BLaER1 treated with 17β-estradiol and CSF1 and Interleukin-3, amounts not matched to agents 10 nM and 100 nM (cell line): ENCODE results near the gene LHFPL4.
"Not testable (repeated sequence)": the region's sequence is repeated elsewhere in the genome, so short reads cannot be mapped to it uniquely, and the experiment has no call there.

Experiments used
- H3K27ac ChIP-seq, 11 experiments: shearing (Covaris generic); formaldehyde crosslinking; 2 replicates each; pipeline ENCODE4 v1.8.1; 2022
- H3K27me3 ChIP-seq, 11 experiments: shearing (Covaris generic); formaldehyde crosslinking; 2 replicates each; pipeline ENCODE4 v1.8.1; 2022
- H3K36me3 ChIP-seq, 11 experiments: shearing (Covaris generic); formaldehyde crosslinking; 2 replicates each; pipeline ENCODE4 v1.8.1; 2022
- H3K4me1 ChIP-seq, 10 experiments: shearing (Covaris generic); formaldehyde crosslinking; 2 replicates each; pipeline ENCODE4 v1.8.1; 2022
- H3K4me2 ChIP-seq, 11 experiments: shearing (Covaris generic); formaldehyde crosslinking; 2 replicates each; pipeline ENCODE4 v1.8.1; 2022
- H3K4me3 ChIP-seq, 10 experiments: shearing (Covaris generic); formaldehyde crosslinking; 2 replicates each; pipeline ENCODE4 v1.8.1; 2022
- H3K9ac ChIP-seq, 11 experiments: shearing (Covaris generic); formaldehyde crosslinking; 2 replicates each; pipeline ENCODE4 v1.8.1; 2022
- H3K9me3 ChIP-seq, 11 experiments: shearing (Covaris generic); formaldehyde crosslinking; replicated peaks in 1 of 11; 2 replicates each; pipeline ENCODE4 v1.8.1; 2022
- H4K20me1 ChIP-seq, 11 experiments: shearing (Covaris generic); formaldehyde crosslinking; 2 replicates each; pipeline ENCODE4 v1.8.1; 2022
- Cebpa-rat ChIP-seq, 11 experiments: shearing (Covaris generic); IDR thresholded peaks; 2 replicates each; pipeline ENCODE4 v1.8.1; 2022

Gene LHFPL4

DNA sequence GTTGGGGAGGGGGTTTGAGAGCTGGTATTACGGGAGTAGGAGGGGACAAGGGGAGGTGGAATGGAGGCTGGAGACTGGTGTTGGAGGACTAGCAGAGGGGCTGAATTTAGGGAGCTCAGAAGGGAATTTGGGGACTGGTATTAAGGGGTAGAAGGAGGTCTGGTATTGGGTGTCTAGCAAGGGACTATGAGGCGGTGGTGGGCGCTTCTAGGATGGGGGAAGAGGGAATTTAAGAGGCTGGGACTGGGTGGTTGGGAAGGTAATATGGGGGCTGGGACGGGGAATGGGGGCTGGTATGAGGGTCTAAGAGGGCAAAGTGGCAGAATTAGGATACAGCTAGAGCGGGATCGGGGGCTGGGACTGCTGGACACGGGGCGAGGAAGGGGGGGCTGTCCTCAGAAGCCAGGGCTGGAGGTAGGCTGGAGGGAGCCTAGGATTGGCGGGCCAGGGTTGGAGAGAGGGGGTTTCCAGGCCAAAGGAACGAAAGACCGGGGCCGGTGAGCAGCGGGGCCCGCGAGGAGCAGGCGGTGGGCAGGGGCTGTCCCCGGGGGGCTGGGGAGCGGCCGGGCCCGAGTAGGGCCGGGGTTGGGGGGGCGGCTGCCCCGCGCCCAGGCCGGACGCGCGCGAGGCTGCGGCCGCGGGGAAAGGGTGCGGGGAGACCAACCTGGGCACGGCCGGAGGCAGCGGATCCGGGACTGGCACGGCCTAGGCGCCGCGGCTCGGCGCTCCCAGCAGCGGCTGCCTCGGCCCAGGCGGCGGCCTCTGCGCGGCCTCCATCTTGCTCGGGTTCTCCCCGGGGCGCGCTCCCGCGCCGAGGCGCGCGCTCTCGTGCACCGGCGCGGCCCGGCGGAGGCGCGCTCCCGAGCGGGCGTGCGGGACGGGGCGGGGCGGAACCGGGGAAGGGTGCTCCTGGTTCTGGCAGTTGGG lies at the start of gene LHFPL4:
TSS of gene LHFPL4 (minus strand) at position 802 of the 927 bp plus-strand sequence. CDS start 1,143 bp downstream, outside the sequence.
- Histone ChIP-seq H4K20me1 (no peaks in the 10 kb centered on the region), H3K4me2 (no peak within 1 kb of the TSS), H3K9me3 (peaks cover 0 to 8% (median 6%) of the 10 kb centered on the region in 11 experiments; a peak in 9 of 22 replicates), H3K4me3 (no peak within 1 kb of the TSS), H3K27me3 (no peaks in the 10 kb centered on the region), H3K27ac (no peak within 1 kb of the TSS), H3K9ac (no peak within 1 kb of the TSS), H3K4me1 (no peaks in the 10 kb centered on the region), H3K36me3 (no peaks in the 10 kb centered on the region)
- TF ChIP-seq Cebpa-rat (IDR thresholded peaks at IDR 0.05): no peak

DNA sequence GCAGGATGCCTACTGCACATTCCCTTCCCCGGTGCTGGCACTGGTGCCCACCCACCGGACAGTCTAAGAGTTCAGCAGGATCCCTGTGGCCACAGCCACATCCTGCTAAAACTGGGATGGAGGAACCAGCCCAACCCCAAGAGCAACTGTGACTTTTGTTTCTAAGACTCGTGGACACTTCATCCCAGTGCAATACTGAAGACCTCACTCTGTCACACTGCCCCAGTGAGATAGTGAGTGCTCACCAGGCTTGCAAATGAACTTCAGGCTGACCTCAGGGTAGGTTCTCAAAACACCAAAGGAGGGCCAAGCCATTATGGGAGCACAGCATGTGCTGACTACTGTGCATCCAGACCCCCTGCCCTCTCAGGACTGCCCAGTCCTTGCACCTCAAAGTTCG lies 49.0 kb upstream of the LHFPL4 start:
- no peak overlapping the region for H3K27ac ChIP-seq
- H3K4me3 ChIP-seq: no peak overlapping the region
- TF ChIP-seq Cebpa-rat (IDR thresholded peaks at IDR 0.05): no peak
- no peaks in the 10 kb centered on the region for H3K27me3 ChIP-seq
- no peak overlapping the region for H3K4me2 ChIP-seq
- H3K9ac ChIP-seq: no peak overlapping the region
- peaks cover 30 to 62% (median 45%) of the 10 kb centered on the region in 11 experiments for H3K9me3 ChIP-seq
- no peaks in the 10 kb centered on the region for H4K20me1 ChIP-seq
- H3K36me3 ChIP-seq: 0 out of 22 replicates have a peak, but pooled peaks cover 0 to 4% (median 0%) of the 10 kb centered on the region in 11 experiments
- no peaks in the 10 kb centered on the region for H3K4me1 ChIP-seq

DNA sequence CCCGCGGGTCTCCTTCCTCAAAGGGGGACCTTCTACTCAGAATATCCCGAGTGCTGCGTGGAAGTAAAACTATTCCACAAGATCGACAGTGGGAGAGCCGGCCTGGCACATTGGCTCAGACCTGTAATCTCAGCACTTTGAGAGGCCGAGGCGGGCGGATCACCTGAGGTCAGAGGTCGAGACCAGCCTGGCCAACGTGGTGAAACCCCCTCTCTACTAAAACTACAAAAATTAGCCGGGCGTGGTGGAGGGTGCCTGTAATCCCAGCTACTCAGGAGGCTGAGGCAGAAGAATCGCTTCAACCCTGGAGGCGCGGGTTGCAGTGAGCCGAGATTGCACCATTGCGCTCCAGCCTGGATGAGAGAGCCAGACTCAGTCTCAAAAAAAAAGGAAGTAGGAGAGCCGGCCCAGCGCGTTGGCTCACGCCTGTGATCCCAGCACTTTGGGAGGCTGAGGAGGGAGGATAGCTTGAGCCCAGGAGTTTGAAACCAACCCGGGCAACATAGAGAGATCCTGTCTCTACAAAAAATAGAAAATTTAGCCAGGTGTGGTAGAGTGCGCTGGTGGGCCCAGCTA lies 47.5 kb upstream of the LHFPL4 start:
- not testable (repeated sequence) for H3K27me3 ChIP-seq, H3K4me1 ChIP-seq, H3K4me2 ChIP-seq, H3K27ac ChIP-seq, H3K4me3 ChIP-seq, H4K20me1 ChIP-seq, H3K9ac ChIP-seq, H3K36me3 ChIP-seq
- H3K9me3 ChIP-seq: peaks cover 22 to 51% (median 33%) of the 10 kb centered on the region in 11 experiments

DNA sequence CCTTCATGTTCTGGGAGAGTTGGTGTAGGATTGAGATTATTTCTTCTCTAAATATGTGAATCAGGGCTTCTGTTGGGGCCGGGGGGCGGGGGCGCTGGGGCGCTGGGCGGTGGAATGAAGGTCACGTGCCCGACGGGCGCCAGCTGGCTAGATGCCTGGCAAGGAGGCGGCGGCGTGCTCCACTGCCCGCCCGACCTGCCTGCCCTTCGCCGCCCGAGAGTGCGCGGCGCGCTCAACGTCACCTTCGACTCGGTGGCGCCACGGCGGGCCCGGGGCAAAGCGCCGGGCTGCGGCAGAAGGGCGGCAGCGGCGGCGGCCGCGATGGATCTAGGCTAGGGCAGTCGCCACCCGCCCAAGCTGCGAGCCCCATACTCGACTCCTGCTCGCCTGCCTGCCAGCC lies 47.0 kb upstream of the LHFPL4 start:
- Histone ChIP-seq H3K4me1 (no peaks in the 10 kb centered on the region), H3K27ac (no peak overlapping the region), H3K27me3 (no peaks in the 10 kb centered on the region), H3K9ac (no peak overlapping the region), H3K4me3 (no peak overlapping the region), H3K4me2 (no peak overlapping the region), H3K9me3 (peaks cover 17 to 46% (median 28%) of the 10 kb centered on the region in 11 experiments), H4K20me1 (no peaks in the 10 kb centered on the region), H3K36me3 (0 out of 22 replicates have a peak, but pooled peaks cover 0 to 2% (median 0%) of the 10 kb centered on the region in 11 experiments)
- no peak for TF ChIP-seq Cebpa-rat (IDR thresholded peaks at IDR 0.05)

DNA sequence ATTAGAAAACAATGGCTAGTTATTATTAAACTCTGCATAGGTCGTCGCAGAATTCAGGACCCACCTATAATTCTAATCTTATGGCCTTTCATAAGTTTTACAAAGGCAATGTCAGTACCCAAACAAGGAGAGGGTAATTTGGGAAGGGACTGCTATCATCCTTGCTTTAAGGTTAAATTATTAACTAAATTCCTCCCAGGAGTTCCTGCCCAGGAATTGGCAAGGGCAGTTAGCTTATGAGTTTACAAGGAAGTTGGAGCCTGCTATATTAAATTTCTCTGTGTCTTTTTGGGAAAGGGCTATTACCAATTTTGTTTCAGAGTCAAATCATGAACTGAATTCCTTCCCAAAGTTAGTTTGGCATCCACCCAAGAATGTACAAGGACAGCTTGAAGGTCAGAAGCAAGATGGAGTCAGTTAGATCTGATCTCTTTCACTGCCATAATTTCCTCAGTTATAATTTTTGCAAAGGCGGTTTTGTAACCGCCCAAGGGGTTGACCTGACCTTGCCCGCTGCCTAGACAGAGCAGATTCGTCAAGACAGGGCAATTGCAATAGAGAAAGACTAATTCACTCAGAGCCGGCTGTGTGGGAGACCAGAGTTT lies 45.3 kb upstream of the LHFPL4 start:
- Histone ChIP-seq H3K4me2 (no peak overlapping the region), H3K4me3 (no peak overlapping the region), H3K36me3 (no peaks in the 10 kb centered on the region), H4K20me1 (no peaks in the 10 kb centered on the region), H3K27ac (no peak overlapping the region), H3K4me1 (no peaks in the 10 kb centered on the region), H3K9me3 (peaks cover 4 to 31% (median 12%) of the 10 kb centered on the region in 11 experiments; a peak in 15 of 22 replicates), H3K9ac (no peak overlapping the region), H3K27me3 (no peaks in the 10 kb centered on the region)
- TF ChIP-seq Cebpa-rat (IDR thresholded peaks at IDR 0.05): no peak

DNA sequence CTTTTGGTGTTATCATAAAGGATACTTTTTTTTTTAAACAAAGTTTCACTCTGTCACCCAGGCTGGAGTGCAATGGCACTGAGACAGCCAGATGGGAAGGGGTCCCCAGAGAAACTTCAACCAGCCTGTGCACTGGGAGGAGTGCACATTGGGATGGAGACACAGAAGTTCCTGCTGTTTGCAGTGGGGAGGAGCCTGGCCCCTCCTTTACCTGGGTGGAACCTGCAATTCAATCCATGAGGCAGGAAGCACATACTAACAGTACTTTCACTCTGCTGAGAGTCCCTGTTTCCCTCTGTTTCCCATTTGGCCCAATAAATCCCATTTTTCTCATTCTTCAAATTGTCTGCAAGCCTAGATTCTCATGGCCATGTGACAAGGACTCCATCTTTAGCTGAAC lies 42.3 kb upstream of the LHFPL4 start:
- Histone ChIP-seq H3K9ac (no peak overlapping the region), H3K4me3 (no peak overlapping the region), H4K20me1 (no peaks in the 10 kb centered on the region), H3K27ac (no peak overlapping the region), H3K4me2 (no peak overlapping the region), H3K36me3 (no peaks in the 10 kb centered on the region), H3K9me3 (peaks cover 3 to 27% (median 12%) of the 10 kb centered on the region in 11 experiments; a peak in 15 of 22 replicates), H3K4me1 (no peaks in the 10 kb centered on the region), H3K27me3 (no peaks in the 10 kb centered on the region)
- TF ChIP-seq Cebpa-rat (IDR thresholded peaks at IDR 0.05): no peak

DNA sequence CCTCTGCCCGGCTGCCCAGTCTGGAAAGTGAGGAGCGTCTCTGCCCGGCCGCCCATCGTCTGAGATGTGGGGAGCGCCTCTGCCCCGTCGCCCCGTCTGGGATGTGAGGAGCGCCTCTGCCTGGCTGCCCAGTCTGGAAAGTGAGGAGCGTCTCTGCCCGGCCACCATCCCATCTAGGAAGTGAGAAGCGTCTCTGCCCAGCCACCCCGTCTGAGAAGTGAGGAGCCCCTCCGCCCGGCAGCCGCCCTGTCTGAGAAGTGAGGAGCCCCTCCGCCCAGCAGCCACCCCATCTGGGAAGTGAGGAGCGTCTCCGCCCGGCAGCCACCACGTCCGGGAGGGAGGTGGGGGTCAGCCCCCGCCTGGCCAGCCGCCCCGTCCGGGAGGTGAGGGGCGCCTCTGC lies 38.2 kb upstream of the LHFPL4 start:
- H3K27ac ChIP-seq, H3K9ac ChIP-seq, H3K4me1 ChIP-seq, H3K36me3 ChIP-seq, H3K27me3 ChIP-seq, H4K20me1 ChIP-seq, H3K4me3 ChIP-seq, H3K4me2 ChIP-seq: not testable (repeated sequence)
- peaks cover 0 to 16% (median 6%) of the 10 kb centered on the region in 11 experiments; a peak in 7 of 22 replicates for H3K9me3 ChIP-seq

DNA sequence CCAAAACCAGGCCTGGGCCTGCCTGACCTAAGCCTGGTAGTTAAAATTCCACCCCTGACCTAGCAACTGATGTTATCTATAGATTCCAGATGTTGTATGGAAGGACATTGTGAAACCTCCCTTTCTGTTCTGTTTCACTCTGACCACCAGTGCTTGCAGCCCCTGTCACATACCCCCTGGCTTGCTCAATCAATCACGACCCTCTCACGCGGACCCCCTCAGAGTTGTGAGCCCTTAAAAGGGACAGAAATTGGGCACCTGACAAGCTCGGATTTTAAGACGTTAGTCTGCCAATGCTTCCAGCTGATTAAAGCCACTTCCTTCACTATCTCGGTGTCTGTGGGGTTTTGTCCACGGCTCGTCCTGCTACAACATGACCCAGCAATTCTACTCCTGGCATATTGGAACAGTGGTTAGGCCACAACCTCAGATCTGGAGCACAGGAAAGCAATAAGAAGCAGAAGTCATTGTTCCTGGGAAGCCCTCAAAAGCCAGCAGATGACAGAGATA lies 36.7 kb upstream of the LHFPL4 start:
- no peak for TF ChIP-seq Cebpa-rat (IDR thresholded peaks at IDR 0.05)
- no peak overlapping the region for H3K9ac ChIP-seq

DNA sequence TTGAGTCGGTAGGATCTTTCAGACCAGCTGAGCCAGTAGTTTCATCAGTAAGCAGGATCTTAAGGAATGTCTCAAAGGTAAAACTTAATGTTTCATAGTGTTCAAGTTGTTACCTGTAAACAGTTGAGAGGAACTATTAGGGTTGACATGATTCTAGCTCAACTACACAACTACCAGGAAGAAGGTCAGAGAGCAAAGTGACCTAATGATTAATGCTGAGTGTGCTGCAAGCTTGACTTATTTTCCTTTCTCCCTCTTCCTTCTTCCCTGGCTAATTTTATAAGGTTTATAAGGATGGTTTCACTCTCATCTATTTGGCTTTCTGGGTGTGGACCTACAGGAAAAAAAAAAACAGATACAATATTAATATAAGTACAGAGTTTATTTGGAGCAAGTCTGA lies 30.2 kb upstream of the LHFPL4 start:
- H3K4me1 ChIP-seq: no peaks in the 10 kb centered on the region

More for the DNA sequence above, 36.7 kb upstream of the LHFPL4 start:
- Histone ChIP-seq H4K20me1 (no peaks in the 10 kb centered on the region), H3K4me1 (0 out of 20 replicates have a peak, but pooled peaks cover 0 to 3% (median 0%) of the 10 kb centered on the region in 10 experiments), H3K36me3 (no peaks in the 10 kb centered on the region), H3K27ac (no peak overlapping the region), H3K4me3 (no peak overlapping the region), H3K9me3 (peaks cover 0 to 16% (median 6%) of the 10 kb centered on the region in 11 experiments; a peak in 7 of 22 replicates), H3K27me3 (no peaks in the 10 kb centered on the region), H3K4me2 (peak overlapping the region in 1 of 11 experiments; percentile 19; a peak in 1 of 22 replicates)

More for the DNA sequence above, 30.2 kb upstream of the LHFPL4 start:
- no peak for TF ChIP-seq Cebpa-rat (IDR thresholded peaks at IDR 0.05)
- H3K4me2 ChIP-seq: no peak overlapping the region
- peaks cover 5 to 13% (median 9%) of the 10 kb centered on the region in 11 experiments; a peak in 15 of 22 replicates for H3K9me3 ChIP-seq
- H3K36me3 ChIP-seq: no peaks in the 10 kb centered on the region
- H3K27me3 ChIP-seq: no peaks in the 10 kb centered on the region
- H4K20me1 ChIP-seq: no peaks in the 10 kb centered on the region
- no peak overlapping the region for H3K4me3 ChIP-seq
- no peak overlapping the region for H3K27ac ChIP-seq
- H3K9ac ChIP-seq: no peak overlapping the region
